Forelimb muscle (tissue), 1 donor: ENCODE measurements around the gene EXOC3. TPM values are rescaled to one million over a fixed set of nuclear protein-coding genes. Genes with fewer than 3 reads are reported as not detected.

Source experiments
- DNase-seq: peaks from one replicate; pipeline ENCODE4 v3.0.0-alpha.2; 2013; ENCODE audit warnings: low read depth
- polyA plus RNA-seq: library from polyadenylated mRNA; unstranded; fragments of 120-200 nt; gene quantifications from one replicate; pipeline ENCODE4 v1.2.1, GENCODE V29; 2013; ENCODE audit not compliant: insufficient read length

Gene EXOC3
- polyA plus RNA-seq, 1 donor: 39.3 TPM

DNA sequence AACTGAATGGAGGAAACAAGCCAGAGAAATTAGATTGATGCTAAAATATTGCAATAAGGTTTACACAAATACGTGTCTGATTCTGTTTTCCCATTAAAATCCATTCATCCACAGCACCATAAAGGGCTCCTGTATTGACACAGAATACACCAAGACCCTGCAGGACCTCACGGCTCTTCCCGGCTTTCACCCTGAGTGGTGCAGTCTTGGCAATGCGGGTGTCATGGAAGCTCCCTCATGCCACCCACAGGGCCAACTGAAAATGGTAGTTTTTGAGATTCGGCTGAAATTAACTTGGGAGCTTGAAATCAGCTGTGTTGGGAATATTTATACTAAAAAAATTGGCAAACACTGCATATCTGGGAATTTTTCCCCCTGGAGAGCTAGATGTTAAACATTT, 17.3 kb upstream of the EXOC3 start:
- DNase-seq: no peak

DNA sequence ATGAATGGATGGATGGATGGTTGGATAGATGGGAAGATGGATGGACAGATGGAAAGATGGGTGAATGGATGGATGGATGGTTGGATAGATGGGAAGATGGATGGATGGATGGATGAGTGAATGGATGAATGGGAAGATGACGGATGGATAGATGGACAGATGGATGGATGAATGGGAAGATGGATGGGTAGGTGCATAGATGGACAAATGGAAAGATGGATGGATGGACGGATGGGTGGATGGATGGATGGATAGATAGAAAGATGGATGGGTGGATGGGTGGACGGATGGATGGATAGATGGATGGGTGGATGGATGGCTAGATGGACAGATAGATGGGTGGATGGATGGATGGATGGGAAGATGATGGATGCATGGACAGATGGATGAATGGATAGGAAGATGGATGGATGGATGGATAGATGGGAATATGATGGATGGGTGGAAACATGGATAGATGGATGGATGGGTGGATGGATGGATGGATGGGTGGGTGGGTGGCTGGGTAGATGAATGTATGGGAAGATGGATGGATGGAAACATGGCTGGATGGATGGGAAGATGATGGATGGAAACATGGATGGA, 16.5 kb upstream of the EXOC3 start:
- no peak for DNase-seq

DNA sequence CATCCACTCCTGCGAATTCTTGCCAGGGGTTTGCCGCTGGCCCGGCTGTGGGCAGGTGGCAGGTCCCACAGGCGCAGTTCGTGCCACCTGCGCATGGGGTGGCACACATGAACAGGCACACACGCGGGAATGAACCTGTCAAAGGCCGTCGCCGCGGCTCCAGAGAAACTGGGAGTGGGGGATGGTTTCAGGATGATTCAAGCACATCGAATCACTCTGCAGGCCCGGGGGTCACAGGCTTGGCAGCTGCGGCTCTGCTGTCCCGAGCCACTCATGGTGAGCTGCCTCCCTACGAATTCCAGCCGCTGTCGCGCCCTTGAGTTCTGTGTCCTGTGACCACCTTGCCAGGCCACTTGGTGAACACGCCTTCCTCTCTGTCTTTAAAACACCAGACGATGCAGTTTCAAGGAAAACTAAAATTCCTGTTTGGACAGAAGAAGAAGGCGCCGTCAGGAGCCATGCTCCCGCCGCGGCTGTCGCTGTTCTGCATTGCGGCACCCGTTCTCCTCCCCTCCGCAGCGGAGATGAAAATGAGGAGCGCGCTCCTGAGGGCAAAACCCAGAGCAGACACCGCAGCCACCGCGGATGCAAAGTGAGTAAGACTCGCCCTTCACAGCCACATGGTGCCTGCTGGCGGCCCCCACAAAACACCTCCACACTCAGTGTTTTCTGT, 15.4 kb upstream of the EXOC3 start:
- no peak for DNase-seq

DNA sequence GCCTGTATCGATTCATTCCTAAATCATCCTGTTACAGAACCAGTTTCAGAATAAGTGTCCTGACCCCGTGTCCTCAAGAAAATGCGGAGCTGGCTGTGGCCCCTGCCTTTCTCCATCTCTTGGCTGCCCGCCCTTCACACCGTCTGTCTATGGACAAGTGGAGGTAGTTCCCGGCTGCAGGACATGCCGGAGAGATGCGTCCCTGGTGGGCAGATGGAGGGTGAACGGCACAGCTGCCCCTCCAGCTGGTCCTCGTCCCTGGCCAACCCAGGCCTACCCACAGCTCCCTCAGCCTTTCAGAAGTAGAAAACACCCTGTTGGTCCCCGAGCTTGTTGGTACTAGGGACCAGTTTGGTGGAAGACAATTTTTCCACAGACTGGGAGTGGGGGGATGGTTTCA, 14.8 kb upstream of the EXOC3 start:
- DNase-seq: no peak

DNA sequence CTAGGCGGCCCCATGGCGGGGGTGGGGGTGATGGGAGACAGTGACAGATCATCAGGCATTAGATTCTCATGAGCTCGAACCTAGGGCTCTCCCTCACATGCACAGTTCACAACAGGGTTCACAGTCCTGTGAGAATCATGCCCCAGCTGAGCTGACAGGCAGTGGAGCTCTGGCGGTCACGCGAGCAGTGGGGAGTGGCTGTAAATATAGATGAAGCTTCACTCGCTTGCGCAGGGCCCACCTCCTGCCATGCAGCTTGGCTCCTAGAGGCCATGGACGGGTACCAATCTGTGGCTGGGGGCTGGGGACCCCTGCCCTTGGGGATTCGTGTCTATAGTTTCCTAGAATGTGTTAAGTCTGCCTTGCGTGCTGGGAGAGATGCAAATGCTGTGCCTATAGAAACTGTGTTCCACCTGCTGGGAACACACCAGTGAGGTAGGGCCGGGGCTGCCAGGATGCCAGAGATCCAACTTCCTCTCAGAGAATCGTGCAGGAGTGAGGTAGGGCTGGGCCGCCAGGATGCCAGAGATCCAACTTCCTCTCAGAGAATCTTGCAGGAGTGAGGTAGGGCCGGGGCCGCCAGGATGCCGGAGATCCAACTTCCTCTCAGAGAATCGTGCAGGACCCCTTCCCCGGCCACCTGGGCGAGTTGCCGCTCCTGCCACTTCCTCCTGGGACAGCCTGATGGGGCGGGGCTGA, 14.1 kb upstream of the EXOC3 start:
- no peak for DNase-seq

DNA sequence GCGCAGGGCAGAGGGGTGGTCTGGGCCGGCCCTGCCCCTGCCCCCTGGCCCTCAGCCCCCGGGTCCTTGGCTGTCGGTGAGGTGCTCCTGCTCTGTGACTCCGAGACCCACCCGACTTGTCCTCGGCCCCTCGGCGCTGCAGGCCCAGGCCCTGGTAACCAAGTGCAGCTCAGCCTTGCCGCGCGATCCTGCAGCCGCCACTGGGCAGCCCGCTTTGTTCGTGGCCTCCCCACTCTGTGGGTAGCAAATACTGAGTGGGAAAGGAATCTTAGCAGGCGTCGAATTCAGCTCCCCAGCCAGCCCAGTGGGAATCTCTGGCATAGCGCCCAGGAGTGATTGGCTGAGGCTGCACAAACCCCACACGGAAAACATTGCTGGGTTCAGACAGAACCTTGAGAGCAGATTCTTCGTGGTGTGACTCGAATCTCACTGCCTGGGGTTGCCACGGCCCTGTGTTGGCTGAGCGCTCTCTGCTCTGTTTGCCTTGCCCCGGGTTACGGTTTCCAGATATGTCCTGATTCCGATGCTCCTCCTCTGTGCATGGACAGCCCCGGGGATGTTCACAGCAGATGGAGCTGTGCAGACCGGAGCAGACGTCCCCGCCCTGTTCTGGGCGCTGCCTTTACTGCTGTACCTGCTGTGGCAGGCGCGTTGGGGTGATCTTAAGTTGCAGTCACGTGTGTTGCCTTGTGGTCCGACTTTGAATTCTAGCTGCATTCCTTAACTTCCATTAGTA, 13.4 kb upstream of the EXOC3 start:
- peak; percentile 39 for DNase-seq

DNA sequence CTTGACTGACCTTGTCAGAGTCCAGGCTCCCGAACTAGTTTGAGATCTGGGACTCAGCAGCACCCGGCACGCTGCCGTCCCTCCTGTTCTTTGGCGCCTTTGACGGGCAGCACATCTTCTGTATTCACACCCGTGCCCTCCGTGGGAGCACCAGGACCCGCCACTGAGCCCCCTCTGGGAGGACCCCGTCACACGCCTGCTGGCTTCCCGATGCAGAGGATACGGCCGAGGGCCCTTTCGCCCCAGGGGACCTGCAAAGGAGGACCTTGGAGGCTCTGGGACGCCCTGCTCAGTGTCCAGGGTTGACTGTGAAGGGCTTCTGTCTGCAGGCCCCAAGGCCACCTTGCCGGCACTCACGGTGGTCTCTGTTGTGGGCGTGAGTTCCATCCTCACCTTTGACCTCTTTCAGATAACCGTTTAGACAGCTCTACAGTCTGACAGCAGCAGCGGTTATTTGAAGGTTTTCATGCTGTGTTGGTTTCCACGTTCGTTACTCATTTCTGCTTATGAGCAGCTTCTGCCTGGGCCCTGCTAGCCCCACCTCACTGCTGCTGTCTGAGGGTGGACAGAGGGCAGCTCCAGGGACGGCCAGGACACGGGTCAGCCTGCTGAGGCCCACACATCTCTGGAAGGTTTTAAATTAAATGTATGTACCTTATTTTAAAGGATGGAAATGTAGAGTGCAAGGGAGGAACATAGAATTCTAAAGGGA, 12.6 kb upstream of the EXOC3 start:
- DNase-seq: no peak

DNA sequence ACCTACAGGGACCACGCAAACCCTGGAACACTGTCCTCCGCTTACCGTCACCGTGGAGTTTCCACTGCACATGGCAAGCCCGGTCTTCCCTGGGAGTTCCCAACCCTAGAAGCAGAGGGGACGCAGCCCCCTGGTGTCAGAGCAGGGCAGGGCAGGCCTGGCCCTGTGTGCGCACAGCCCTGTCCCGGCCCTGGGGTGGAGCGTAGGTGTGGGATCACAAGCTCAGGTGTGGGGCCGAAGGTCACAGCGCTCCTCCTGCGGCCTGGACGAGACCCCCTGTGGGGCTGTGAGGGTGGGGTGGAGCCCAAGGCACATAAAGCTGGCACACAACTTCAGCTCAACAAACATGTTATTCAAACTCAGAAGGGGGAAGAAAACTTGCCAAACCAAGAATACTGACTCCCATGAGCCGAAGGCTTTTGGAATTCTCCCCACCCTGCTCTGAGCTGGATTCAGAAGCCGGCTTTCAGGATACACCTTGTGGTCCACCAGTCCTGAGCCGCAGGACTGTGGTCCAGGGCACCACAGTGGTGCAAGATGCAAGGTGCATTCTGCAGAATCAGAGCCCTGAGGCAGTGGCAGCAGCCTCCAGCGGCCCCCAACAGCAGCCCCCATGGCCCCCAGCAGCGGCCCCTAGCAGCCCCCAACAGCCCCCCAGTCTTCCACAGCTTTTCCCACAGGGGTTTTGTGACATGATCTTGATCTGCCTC, 11.8 kb upstream of the EXOC3 start:
- no peak for DNase-seq

DNA sequence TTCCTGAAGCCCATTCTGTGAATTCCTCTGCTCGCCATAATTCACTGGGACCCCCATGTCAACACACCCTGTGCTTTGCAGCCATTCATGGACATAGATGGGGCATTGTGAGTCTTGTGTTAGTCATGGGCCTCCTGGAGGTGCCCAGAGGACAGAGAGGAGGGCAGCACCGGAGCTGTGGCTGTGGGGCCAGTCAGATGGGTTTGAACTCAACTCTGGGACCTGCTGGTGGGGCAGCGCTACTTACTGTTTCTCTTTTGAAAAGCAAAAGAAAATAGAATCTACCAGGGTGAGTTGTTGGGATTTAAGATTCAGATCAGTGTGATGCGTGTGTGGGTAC, 11.3 kb upstream of the EXOC3 start:
- no peak for DNase-seq

DNA sequence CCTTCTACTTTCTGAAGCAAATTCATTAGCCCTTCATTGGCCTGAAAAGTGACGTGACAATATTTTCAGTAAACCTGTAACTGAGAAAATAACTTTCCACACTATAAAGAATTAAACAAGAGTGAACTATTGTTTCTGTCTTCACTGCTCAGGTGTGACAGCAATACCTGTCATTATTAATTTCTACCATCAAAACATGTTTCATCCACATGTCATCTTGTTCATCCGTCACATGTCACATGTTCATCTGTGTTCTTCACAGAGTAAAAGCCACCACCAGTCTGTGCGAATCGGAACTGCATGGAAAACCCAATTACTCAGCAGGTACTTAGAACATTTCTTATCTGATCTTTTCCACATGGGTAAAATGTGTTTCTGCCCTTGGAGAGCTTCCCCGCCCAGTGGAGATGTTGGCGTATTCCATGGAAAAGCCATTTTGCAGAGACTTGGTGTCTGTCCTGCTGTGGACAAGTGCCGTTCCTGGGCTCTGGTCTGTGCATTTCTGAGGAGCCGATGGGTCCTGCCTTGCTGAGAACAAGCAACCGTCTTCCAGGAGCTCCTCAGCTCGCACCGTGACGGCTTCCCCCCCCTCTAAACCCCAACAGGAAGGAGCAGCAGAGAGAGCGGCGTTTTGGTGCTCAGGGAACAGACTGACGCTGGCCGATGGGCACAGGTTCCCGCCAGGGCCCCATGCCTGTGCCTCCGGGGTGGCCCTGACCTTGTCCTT, 10.6 kb upstream of the EXOC3 start:
- no peak for DNase-seq

DNA sequence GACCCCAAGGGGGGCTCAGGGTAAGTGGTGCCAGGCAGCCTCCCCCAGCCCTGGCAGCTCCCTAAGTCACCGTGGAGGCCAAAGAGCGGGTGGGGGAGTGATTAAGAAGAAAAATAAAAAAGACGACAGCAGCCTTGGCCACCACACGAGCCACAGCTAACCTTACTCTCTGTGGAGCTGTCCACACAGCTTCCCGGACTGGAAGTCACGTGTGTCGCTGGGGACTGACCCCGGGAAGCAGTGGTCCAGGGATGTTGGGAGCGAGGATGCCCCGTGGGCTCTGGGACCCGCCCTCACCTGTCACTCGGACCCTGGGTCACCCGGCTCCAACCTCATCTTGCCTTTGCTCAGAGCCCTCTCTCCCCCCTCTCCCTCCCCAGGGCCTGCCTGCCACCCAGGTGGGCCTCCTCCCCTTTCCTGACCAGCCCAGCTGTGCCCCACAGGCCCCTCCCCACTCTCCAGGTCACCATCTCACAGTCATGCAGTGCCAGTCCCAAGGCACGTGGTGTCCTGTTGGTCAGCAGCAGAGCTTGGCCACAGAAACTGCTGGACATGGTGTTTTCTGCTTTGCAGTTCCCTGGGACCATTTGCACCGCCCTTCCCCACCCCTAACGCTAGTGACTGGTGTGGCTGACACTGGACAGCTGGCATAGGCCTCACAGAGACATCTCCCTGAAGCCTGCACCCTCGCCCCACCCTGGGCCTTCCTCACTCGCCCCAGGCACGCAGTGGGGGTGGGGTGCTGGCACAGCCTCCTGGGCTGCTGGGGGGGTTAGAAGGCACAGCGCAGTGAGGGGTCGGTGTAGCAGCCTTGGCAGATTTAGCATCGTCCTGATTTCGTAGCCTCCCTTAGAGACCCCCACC, 9.8 kb upstream of the EXOC3 start:
- DNase-seq: no peak

DNA sequence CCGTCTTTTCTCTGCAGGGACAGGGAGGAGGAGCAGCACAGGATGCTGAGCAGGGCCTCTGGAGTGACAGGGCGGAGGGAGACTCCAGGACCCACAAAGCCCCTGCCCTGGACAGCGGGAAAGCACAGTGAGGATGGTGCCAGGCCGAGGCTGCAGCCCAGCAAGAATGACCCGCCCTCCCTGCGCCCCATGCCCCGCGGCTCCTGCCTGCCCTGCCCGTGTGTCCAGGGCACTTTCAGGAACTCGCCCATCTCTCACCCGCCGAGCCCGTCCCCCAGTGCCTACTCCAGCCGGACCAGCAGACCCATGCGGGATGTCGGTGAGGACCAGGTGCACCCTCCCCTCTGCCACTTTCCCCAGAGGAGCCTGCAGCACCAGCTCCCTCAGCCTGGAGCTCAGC, 9.1 kb upstream of the EXOC3 start:
- DNase-seq: no peak

DNA sequence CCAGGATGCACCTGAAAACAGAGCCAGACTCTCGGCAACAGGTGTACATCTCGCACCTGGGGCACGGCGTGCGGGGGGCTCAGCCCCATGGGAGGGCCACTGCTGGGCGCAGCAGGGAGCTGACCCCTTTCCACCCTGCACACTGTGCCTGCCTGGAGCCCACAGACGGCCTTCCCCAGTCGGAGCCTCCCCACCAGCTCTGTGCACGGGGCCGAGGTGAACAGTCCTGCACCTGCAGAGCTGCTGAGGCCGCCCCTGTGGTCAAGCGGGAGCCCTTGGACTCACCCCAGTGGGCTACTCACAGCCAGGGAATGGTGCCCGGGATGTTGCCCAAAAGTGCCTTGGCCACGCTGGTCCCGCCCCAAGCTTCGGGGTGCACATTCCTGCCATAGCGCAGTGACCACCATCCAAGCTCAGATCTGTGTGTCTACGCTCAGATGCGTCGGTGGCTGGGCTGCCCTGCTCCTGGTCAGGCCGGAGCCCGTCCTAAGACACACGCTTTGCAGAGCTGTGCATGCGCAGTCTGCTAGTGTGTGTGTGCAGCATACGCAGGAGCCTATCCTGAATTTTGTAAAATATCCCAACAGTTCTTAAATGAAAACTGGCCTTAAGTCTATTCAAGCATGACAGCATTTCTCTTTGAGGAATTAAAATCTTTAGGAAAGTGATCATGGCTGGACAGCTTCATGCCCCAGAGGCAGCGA, 8.4 kb upstream of the EXOC3 start:
- no peak for DNase-seq

DNA sequence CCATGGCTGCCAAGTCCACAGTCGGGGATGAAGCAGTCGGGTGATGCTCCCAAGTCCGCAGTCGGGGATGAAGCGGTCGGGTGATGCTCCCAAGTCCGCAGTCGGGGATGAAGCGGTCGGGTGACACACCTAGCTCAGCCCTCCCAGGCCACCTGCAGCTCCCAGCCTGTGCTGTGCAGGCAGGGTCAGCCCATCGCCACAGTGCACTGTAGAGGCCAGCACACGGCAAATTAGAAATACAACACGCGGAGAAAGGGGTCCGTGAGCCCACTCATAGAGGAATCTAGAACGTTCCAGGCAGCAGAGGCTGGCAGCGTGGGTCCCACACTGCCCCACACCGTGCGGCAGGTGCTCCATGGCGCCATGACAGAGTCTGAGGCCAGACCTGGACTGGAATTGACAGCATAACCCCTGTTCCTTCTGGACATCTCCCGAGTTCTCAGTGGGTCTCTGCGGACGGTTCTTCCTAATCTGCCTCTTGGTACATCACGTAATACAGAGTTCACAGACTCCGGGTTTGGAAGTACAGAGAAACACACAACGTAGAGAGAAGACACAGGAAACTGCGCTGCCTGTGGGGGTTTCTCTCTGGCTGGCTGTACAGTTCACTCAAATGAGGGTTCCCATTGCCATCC, 7.7 kb upstream of the EXOC3 start:
- DNase-seq: no peak

DNA sequence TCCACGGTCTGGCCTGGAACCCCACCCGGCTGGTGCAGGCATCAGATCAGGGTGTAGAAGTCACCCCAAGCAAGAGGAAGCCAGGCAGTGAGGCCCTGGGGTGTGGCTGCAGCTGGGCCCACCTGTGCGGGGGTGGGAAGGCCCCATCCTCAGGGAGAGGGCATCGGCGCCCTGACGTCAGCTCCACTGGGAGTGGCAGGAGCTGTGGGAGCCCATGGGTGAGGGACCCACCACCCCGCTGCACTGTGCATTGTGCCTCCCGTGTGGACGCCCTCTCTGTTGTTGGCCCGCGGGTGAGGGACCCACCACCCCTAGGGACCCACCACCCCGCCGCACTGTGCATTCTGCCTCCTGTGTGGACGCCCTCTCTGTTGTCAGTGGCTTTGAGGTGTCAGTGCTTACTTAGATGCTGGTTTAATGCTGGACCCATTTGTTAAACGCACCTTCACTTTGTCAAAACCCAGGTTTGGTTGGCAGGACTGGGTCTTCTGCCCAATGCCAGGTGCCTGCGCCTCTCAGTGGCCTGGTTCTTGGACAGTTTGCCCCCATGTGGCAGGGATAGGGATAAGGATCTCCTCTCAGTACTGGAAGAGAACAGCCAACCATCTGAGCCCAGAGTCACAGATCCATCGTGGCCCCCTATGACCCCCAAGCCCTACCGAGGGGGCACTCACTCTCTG, 6.9 kb upstream of the EXOC3 start:
- DNase-seq: no peak

DNA sequence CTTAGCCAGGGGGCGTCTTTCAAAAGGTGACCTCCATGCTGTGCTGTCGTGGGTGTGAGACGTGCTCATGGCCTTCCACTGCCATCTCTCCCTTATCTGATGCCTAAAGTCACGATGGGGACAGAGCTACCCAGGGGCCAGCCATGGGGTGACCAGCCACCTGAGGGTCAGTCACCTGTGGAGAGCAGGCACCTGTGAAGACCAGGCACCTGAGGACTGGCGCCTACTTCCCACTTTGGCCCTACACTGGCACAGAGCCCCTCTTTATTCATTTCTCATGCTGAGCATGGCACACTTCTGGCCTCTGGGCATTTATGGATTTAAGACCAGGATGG, 6.4 kb upstream of the EXOC3 start:
- no peak for DNase-seq

DNA sequence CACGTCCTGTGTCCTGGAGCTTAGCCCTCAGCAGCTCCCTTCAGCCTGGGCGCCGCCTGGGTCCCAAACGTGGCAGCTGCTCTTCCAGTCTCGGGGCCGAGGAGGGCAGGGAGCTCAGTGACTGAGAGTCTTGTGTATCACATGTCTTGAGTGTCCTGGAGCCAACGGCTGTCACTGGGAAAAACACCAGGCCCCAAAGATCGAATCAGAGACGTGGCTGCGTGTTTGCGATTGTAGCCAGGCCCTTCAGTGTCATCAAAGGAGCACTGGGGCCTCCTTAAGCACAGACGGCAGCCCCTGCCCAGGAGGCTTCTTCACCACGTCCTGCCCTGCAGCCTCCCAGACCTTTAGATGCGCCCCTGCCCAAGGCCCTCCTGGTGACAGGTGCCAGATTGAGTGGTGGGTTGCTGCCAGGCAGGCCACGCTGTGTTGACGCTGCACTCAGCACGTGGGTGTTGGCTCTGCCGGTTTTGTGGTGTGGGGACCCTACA, 5.7 kb upstream of the EXOC3 start:
- no peak for DNase-seq

DNA sequence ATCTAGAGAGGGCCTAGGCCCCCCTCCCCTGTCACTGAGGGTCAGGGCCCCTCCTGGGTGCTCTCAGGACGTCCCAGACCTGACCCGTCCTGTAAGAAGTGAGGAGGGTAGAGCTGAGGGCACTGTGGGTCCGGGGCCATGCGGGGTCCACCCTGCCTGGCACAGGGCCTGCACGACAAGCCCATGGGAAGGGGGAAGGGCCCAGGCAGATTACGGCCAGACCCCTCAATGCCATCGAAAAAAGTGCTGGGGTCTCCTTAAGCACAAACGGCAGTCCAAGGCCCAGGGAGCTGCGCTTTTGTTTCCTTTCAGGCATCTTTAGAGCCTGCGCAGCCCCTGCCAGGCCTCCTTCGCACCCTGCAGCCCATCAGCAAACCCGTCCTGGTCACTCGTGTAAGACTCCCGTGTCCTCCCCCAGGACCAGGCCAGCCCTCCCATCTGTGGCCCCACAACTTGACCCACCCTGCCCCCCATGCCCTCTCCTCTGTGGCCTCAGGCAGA, 4.4 kb upstream of the EXOC3 start:
- no peak for DNase-seq
